SK-N-SH treated with all-trans-retinoic acid at 6 μM for 48 hours (cell line): ENCODE results near the gene AP3D1.

ENCODE experiments used
- ATAC-seq: fragments of 200-7000 bp; cut with Tn5 transposase; 3 replicates; pipeline ENCODE4 v1.9.1; 2020; ENCODE audit warnings: mild to moderate bottlenecking, moderate library complexity
- ARNTL ChIP-seq: fragments of 450-650 bp; formaldehyde crosslinking; IDR thresholded peaks from 2 replicates; pipeline ENCODE4 v1.5.0; 2020; ENCODE audit warnings: low read depth, mild to moderate bottlenecking, moderate library complexity, borderline replicate concordance
- BACH2 ChIP-seq: fragments of 250-450 bp; sonication (Bioruptor Pico); IDR thresholded peaks from 2 replicates; pipeline ENCODE4 v1.9.0; 2021; ENCODE audit warnings: mild to moderate bottlenecking, borderline replicate concordance
- CSDC2 ChIP-seq: fragments of 250-450 bp; sonication (Bioruptor Pico); IDR thresholded peaks from 2 replicates; pipeline ENCODE4 v1.5.0; 2020; ENCODE audit warnings: mild to moderate bottlenecking, moderate library complexity
- ESRRG ChIP-seq: fragments of 250-450 bp; sonication (Bioruptor Pico); IDR thresholded peaks from 2 replicates; pipeline ENCODE4 v1.6.1; 2021; ENCODE audit warnings: mild to moderate bottlenecking
- GLIS3 ChIP-seq: fragments of 250-450 bp; sonication (Bioruptor Pico); IDR thresholded peaks from 2 replicates; pipeline ENCODE4 v1.5.0; 2020; ENCODE audit warnings: mild to moderate bottlenecking, moderate library complexity
- OSR1 ChIP-seq: fragments of 250-450 bp; sonication (Bioruptor Pico); IDR thresholded peaks from 2 replicates; pipeline ENCODE4 v1.8.0; 2022; ENCODE audit warnings: moderate library complexity, mild to moderate bottlenecking, inconsistent platforms
- PPARA ChIP-seq: fragments of 250-450 bp; sonication (Bioruptor Pico); IDR thresholded peaks from 2 replicates; pipeline ENCODE4 v1.5.0; 2020; ENCODE audit warnings: mild to moderate bottlenecking, borderline replicate concordance
- SNAI2 ChIP-seq: fragments of 250-450 bp; sonication (Bioruptor Pico); IDR thresholded peaks from 2 replicates; pipeline ENCODE4 v1.5.0; 2020; ENCODE audit warnings: mild to moderate bottlenecking, moderate library complexity
- TCF4 ChIP-seq: fragments of 250-450 bp; sonication (Bioruptor Pico); IDR thresholded peaks from 2 replicates; pipeline ENCODE4 v1.8.0; 2021; ENCODE audit warnings: mild to moderate bottlenecking, moderate library complexity, borderline replicate concordance
- TOX ChIP-seq: fragments of 250-450 bp; sonication (Bioruptor Pico); IDR thresholded peaks from 2 replicates; pipeline ENCODE4 v1.8.0; 2021; ENCODE audit warnings: mild to moderate bottlenecking, moderate library complexity, borderline replicate concordance
- ZC3H10 ChIP-seq: fragments of 250-450 bp; sonication (Bioruptor Pico); IDR thresholded peaks from 2 replicates; pipeline ENCODE4 v1.5.1; 2021; ENCODE audit warnings: mild to moderate bottlenecking, moderate library complexity
- ZFP3 ChIP-seq: fragments of 250-450 bp; sonication (Bioruptor Pico); IDR thresholded peaks from 2 replicates; pipeline ENCODE4 v1.5.0; 2020; ENCODE audit warnings: mild to moderate bottlenecking, moderate library complexity
- ZFP30 ChIP-seq: fragments of 450-650 bp; formaldehyde crosslinking; IDR thresholded peaks from 2 replicates; pipeline ENCODE4 v1.5.0; 2022; ENCODE audit warnings: mild to moderate bottlenecking, moderate library complexity
- ZNF565 ChIP-seq: fragments of 450-650 bp; formaldehyde crosslinking; conservative IDR thresholded peaks from 2 replicates; pipeline ENCODE4 v1.5.0; 2020; ENCODE audit warnings: low read depth, mild to moderate bottlenecking, moderate library complexity
- ZNF70 ChIP-seq: fragments of 450-650 bp; formaldehyde crosslinking; IDR thresholded peaks from 2 replicates; pipeline ENCODE4 v1.5.0; 2020; ENCODE audit warnings: mild to moderate bottlenecking, moderate library complexity
- ZNF8 ChIP-seq: fragments of 450-650 bp; formaldehyde crosslinking; IDR thresholded peaks from 2 replicates; pipeline ENCODE4 v1.5.0; 2020; ENCODE audit warnings: mild to moderate bottlenecking, moderate library complexity
- TF ChIP-seq, protein P1 (sequence below): fragments of 250-450 bp; sonication (Bioruptor Pico); IDR thresholded peaks from 2 replicates; pipeline ENCODE4 v1.5.1; 2020; ENCODE audit warnings: low read depth, mild to moderate bottlenecking, moderate library complexity
- TF ChIP-seq, protein P2 (sequence below): fragments of 250-450 bp; sonication (Bioruptor Pico); IDR thresholded peaks from 2 replicates; pipeline ENCODE4 v1.8.0; 2020; ENCODE audit warnings: mild to moderate bottlenecking, moderate library complexity, borderline replicate concordance
- TF ChIP-seq, protein P3 (sequence below): fragments of 250-450 bp; sonication (Bioruptor Pico); IDR thresholded peaks from 2 replicates; pipeline ENCODE4 v1.5.1; 2021; ENCODE audit warnings: mild to moderate bottlenecking, moderate library complexity
- TF ChIP-seq, protein P4 (sequence below): fragments of 250-450 bp; sonication (Bioruptor Pico); IDR thresholded peaks from 2 replicates; pipeline ENCODE4 v1.8.0; 2021; ENCODE audit warnings: low read depth, mild to moderate bottlenecking, moderate library complexity, borderline replicate concordance

The AP3D1 gene

DNA sequence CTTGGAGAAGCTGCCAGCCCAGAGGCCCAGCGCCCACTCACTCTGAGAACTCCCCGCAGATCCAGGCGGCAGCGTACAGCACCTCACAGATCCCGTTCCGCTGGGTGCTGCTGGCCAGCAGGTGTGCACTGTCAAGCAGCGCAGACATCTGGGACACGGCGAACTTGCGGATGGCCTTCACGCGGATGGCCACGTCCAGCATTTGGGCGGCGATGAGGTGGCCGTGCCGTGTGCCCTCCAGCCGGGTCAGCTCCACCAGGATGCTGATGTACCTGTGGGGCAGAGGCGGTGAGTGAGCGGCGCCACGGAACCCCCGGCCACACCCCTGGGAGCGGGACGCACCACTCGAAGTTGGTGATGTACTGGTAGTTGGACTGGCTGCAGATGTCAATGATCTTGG is 30.5 kb downstream of the AP3D1 start:
- no peak for TF ChIP-seq ZNF565 (CRISPR knock-in tag)
- TF ChIP-seq TOX (CRISPR knock-in tag), result no peak
- TF ChIP-seq, protein P1, sequence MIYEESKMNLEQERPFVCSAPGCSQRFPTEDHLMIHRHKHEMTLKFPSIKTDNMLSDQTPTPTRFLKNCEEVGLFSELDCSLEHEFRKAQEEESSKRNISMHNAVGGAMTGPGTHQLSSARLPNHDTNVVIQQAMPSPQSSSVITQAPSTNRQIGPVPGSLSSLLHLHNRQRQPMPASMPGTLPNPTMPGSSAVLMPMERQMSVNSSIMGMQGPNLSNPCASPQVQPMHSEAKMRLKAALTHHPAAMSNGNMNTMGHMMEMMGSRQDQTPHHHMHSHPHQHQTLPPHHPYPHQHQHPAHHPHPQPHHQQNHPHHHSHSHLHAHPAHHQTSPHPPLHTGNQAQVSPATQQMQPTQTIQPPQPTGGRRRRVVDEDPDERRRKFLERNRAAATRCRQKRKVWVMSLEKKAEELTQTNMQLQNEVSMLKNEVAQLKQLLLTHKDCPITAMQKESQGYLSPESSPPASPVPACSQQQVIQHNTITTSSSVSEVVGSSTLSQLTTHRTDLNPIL (CRISPR knock-in tag), result no peak
- TF ChIP-seq ZFP3 (CRISPR knock-in tag), result no peak
- TF ChIP-seq CSDC2 (CRISPR knock-in tag), result no peak
- no peak for TF ChIP-seq ZNF70 (CRISPR knock-in tag)
- no peak for TF ChIP-seq ZC3H10
- TF ChIP-seq ESRRG (CRISPR knock-in tag), result no peak
- TF ChIP-seq ZFP30 (CRISPR knock-in tag), result no peak
- TF ChIP-seq OSR1, result no peak

DNA sequence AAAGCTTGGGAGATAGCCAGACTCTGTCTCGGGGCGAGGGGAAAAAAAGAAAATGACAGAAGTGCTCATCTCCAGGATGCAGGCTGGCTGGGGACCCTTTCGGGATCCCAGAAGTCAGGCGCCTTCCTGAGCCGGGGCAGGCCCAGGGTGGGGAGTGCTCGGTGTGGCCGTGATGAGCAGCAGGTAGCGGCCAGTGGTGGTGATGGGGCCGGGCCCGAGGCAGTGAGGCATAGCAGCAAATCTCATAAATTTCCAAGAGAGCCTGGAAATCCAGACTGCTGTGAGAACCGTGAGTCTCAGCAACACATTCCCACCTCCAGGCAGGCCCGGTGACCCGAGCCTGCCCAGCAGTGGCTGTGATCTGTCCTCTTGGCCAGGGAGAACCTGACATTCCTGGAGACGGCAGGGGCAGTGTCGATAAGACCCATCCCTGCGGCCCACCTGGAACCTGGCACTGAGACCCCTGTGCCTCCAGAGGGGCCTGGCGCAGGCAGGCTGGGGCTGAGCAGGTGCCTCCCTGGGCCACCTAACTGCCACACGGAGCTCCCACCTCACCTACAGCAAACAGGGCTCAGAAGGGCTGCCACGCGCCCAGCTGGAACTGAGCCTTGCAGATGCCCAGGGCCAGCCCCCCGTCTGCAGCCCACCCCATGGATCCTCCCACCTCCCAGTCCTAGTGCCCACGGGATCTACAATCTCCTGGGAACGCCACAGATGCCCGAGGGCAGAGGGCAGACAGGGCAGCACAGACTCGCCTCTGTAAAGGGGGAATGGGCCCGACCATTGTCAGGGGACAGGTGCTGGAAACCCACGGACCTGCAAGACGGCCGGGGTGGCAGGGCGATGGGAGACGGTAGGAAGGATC is 31.2 kb downstream of the AP3D1 start:
- no peak for TF ChIP-seq TCF4
- TF ChIP-seq, protein P2, sequence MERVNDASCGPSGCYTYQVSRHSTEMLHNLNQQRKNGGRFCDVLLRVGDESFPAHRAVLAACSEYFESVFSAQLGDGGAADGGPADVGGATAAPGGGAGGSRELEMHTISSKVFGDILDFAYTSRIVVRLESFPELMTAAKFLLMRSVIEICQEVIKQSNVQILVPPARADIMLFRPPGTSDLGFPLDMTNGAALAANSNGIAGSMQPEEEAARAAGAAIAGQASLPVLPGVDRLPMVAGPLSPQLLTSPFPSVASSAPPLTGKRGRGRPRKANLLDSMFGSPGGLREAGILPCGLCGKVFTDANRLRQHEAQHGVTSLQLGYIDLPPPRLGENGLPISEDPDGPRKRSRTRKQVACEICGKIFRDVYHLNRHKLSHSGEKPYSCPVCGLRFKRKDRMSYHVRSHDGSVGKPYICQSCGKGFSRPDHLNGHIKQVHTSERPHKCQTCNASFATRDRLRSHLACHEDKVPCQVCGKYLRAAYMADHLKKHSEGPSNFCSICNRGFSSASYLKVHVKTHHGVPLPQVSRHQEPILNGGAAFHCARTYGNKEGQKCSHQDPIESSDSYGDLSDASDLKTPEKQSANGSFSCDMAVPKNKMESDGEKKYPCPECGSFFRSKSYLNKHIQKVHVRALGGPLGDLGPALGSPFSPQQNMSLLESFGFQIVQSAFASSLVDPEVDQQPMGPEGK, result no peak
- TF ChIP-seq ZFP3 (CRISPR knock-in tag), result no peak
- no peak for TF ChIP-seq PPARA
- TF ChIP-seq SNAI2 (CRISPR knock-in tag), result no peak
- no peak for ATAC-seq

More for the DNA sequence above, 30.5 kb downstream of the AP3D1 start:
- ATAC-seq, result no peak

DNA sequence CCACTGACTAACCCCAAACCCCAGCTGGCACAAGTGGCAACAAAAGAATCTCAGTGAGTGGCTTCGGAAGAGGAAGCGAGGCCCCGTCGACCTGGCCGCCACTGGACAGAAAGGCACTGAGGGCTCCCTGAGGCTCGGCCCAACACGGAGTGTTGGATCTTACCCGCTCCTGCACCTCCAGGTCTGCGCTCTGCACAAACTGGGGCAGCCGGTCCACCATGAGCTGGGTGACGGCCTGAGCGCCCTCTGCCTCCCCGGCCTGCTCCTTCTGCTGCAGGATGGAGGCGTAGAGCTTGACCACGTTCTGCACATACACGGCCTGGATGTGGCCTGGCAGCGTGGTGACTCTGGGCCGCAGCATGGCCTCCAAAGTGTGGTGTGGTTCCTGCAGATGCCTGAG is 32.9 kb downstream of the AP3D1 start:
- TF ChIP-seq, protein P3, sequence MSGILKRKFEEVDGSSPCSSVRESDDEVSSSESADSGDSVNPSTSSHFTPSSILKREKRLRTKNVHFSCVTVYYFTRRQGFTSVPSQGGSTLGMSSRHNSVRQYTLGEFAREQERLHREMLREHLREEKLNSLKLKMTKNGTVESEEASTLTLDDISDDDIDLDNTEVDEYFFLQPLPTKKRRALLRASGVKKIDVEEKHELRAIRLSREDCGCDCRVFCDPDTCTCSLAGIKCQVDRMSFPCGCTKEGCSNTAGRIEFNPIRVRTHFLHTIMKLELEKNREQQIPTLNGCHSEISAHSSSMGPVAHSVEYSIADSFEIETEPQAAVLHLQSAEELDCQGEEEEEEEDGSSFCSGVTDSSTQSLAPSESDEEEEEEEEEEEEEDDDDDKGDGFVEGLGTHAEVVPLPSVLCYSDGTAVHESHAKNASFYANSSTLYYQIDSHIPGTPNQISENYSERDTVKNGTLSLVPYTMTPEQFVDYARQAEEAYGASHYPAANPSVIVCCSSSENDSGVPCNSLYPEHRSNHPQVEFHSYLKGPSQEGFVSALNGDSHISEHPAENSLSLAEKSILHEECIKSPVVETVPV, result no peak
- TF ChIP-seq PPARA, result no peak
- no peak for TF ChIP-seq GLIS3 (CRISPR knock-in tag)
- TF ChIP-seq, protein P2, result no peak
- TF ChIP-seq ZFP30 (CRISPR knock-in tag), result no peak
- no peak for TF ChIP-seq BACH2 (CRISPR knock-in tag)
- TF ChIP-seq ESRRG (CRISPR knock-in tag), result no peak
- no peak for TF ChIP-seq ZNF565 (CRISPR knock-in tag)
- TF ChIP-seq TCF4, result no peak
- TF ChIP-seq OSR1, result no peak
- TF ChIP-seq TOX (CRISPR knock-in tag), result no peak
- no peak for TF ChIP-seq SNAI2 (CRISPR knock-in tag)
- no peak for TF ChIP-seq ARNTL
- no peak for ATAC-seq

DNA sequence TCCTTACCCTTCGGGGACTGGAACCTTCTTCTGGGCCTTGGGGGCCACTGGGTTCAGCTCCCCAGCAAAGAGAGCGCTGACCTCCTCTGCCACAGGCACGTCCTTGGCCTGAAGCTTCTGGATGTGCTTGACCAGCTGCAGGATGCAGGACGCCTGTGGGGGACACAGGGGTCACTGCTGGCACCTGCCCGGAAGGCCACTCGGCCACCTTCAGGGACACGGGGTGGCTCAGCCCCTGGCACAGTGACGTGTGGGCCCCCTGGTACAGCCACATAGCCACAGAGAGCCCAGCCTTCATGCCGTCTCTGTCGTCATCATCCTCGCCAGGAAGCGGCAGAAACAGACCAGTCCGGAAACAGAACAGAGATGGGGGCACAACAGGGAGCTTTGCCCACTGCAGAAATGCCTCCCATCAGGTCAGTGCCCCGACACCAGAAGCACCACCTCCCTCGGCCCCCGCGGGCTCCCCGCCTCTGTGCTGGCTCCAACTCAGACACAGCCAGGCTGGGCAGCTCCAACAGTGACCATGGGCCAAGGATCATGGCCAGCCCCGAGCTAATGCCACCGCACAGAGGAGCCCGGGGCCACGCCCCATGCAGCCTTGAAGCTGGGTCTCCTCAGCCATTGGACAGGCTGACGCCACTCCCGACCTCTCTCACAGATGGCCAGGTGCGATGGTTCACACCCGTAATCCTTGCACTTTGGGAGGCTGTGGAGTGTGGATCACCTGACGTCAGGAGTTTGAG is 34.0 kb downstream of the AP3D1 start:
- ATAC-seq, result no peak
- TF ChIP-seq ZNF70 (CRISPR knock-in tag) (no peak), ZFP30 (CRISPR knock-in tag) (no peak), BACH2 (CRISPR knock-in tag) (no peak), ZNF8 (CRISPR knock-in tag) (no peak)
- TF ChIP-seq, protein P4, sequence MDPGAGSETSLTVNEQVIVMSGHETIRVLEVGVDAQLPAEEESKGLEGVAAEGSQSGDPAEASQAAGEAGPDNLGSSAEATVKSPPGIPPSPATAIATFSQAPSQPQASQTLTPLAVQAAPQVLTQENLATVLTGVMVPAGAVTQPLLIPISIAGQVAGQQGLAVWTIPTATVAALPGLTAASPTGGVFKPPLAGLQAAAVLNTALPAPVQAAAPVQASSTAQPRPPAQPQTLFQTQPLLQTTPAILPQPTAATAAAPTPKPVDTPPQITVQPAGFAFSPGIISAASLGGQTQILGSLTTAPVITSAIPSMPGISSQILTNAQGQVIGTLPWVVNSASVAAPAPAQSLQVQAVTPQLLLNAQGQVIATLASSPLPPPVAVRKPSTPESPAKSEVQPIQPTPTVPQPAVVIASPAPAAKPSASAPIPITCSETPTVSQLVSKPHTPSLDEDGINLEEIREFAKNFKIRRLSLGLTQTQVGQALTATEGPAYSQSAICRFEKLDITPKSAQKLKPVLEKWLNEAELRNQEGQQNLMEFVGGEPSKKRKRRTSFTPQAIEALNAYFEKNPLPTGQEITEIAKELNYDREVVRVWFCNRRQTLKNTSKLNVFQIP (CRISPR knock-in tag), result no peak
